HG03280 (cell line): ENCODE measurements around the gene CYBA.

Source experiments
- ATAC-seq: cut with Tn5 transposase; IDR thresholded peaks from one replicate; pipeline ENCODE4 v1.9.1; 2021; ENCODE audit warnings: mild to moderate bottlenecking, moderate library complexity; ENCODE audit not compliant: unreplicated experiment

CYBA gene

GRCh38 chr16:88595101-88595500, 55.8 kb downstream of the CYBA start:
- ATAC-seq = no peak

- no peak for ATAC-seq
These were observed 56.9 kb downstream of the CYBA start for GRCh38 chr16:88593910-88594309.

GRCh38 chr16:88593489-88593888, 57.4 kb downstream of the CYBA start:
- no peak for ATAC-seq
